GM19468 (cell line): Measurements from ENCODE around the gene HS6ST2.

Experiments
- ATAC-seq: cut with Tn5 transposase; IDR thresholded peaks from one replicate; pipeline ENCODE4 v1.9.1; 2021; ENCODE audit warnings: mild to moderate bottlenecking, moderate library complexity, moderate number of reproducible peaks; ENCODE audit not compliant: unreplicated experiment; ENCODE audit errors: extremely low read depth

HS6ST2 gene

DNA sequence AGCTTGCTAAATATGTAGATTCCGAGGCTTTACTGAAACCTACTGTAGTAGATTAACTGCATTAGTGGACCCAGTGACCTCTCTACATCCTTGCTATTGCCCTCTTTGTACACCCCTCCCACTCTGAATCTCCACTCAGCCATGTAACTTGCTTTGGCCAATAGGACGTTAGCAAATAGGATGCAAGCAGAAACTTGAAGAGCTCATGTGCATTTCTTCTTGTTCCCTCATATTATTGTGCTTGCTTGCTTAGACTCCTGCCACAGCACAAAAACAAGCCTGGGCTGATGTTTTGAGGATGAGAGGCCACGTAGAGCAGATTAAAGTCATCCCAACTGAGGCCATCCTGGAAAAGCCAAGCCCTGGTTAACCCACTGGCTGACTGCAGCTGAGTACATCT lies 147.9 kb downstream of the HS6ST2 start:
- ATAC-seq: no peak

DNA sequence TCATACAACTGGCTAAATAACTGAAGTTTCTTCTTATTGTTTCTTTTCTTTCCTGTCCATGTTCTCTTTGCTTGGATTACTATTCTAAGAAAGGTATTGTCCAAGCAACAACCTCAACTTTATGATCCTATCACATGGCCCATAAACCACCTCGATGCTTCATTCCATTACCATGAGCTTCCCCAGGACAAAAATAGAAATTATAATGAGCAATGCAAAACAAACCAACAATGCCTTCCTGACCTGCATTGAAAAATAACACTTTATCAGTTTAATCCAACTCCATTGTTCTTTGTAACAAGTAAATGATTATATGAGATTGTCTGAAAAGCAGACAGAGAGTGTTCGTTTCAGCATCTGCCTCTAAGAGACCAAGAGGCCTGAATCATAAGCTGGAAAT lies 148.8 kb downstream of the HS6ST2 start:
- no peak for ATAC-seq

DNA sequence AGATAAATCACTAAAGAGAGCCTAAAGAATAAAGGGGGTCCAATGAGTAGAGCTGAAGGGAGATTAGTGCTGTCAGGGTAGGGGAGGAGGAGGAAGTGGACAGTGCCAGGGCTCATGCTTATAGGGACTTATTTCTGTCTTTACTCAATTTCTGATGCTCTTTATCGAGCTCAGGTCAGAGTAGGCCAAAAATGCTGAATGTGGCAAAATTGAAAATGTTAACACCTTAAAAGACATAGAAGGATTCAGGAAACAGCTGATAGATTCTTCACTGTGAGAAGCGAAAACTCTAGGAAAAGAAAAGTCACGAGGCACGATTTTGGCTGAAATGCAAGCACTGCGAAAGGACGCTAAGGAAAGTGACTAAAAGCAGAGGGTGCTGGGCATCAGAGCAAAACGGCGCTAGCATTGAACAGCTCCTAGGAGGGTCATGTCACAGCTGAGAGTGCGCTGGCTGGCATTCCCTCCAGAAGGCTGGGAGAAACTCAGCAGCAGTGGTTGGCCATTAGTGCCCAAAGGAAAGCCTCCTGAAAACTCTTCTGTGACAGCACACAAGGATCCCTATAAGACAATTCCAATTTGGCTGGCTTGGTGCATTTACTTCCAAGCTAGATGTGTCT lies 150.9 kb downstream of the HS6ST2 start:
- ATAC-seq: no peak

DNA sequence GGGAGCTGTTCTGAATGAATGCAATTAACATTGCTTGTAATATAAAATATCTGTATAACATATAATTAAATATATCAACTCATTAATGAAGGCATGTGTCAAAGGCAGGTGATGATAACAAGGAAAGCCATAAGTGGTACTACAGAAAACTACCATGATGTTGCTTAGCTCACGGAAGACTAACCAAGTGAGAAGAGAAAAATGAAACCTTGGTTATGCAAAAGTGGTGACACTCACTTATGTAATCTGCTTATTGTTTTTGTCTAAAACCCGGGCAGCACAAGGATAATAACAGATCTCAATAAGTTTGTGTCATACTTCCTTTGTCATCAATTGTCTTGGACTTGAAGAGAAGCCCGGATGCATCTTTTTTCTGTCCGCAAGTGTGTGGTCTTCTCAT lies 156.4 kb downstream of the HS6ST2 start:
- ATAC-seq: no peak

GRCh38 chrX:132795181-132795580 lies 163.2 kb downstream of the HS6ST2 start:
- no peak for ATAC-seq

DNA sequence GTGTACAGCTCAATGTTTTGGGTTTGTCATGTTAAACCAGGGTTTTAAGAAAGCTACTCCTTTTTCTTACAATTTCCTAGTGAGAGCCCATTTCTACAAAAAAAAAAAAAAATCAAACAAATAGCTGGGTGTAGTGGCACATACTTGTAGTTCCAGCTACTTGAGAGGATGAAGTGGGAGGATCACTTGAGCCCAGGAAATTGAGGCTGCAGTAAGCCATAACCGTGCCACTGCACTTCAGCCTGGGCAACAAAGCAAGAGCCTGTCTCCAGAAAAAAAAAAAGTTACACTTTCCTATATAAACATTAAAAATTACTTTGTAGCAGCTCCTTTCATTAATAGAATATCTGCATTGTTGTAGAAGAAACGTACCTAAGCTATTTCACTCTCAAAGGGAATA lies 166.7 kb downstream of the HS6ST2 start:
- no peak for ATAC-seq

GRCh38 chrX:132790329-132790728 lies 168.1 kb downstream of the HS6ST2 start:
- no peak for ATAC-seq

- ATAC-seq: no peak
Measured at GRCh38 chrX:132786217-132786616, 172.2 kb downstream of the HS6ST2 start.

GRCh38 chrX:132778917-132779316 lies 179.5 kb downstream of the HS6ST2 start:
- ATAC-seq: no peak

GRCh38 chrX:132776486-132777210 lies 181.8 kb downstream of the HS6ST2 start:
- ATAC-seq: no peak

DNA sequence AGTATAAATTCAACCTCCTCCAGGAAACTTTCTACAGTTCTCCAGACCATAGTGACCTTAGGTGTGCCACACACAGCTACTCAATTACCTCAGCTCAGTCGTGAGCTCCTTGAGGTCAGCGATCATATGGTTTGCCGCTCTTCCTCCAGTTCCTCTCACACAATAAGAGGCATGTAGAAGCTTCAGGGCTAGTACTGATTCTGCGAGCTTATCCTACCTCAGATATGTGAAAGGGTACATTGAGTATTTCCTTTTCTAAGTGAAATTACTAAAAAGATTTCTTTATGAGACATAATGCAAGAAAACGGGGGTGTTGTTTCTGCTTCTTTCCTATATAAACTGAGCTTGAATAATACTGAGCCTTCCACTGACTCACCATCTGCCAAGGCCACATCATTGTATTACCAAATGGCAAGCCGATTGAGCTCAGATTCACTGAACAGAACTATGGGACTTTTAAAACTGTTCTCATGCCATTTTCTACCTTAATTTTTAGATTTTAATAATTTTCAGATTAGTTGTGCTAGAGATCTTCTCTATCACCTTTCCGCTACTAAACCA lies 183.1 kb downstream of the HS6ST2 start:
- ATAC-seq: no peak

- ATAC-seq: no peak
Measured at GRCh38 chrX:132774010-132774714, 184.3 kb downstream of the HS6ST2 start.

- no peak for ATAC-seq
Measured at GRCh38 chrX:132769609-132770008, 188.8 kb downstream of the HS6ST2 start.

DNA sequence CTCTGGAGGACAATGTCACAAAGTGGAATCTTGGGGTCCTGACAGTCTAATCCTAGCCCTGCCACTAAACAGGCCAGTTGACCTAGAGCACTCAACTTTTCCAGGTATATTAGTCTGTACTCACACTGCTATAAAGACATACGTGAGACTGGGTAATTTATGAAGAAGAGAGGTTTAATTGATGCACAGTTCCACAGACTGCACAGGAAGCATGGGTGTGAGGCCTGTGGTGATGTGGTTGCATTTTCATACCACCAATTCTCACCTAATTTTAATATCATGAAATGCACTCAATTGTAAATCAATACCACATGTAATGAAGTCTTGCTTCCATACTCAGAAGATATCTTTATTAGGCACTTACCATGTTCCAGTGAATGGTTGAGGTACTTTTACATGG lies 192.0 kb downstream of the HS6ST2 start:
- ATAC-seq: no peak

DNA sequence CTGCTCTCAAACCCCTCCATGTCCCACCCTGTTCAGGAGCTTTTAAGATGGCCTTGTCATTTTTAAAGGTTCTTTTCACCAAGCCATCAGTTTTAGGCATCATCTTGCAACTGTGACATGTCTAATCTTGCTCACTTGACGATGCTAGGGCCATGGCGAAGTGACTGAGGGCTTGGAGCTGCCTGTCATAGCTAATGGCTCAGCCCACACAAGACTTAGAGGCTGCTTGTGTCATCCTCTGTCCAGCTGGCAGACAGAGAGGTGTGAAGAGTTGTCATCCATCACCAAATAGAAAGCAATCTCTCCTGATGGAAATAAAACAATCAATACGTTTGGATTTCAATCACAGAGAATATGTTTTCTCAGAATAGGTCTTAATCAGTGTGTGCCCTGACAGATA lies 194.9 kb downstream of the HS6ST2 start:
- ATAC-seq: no peak

DNA sequence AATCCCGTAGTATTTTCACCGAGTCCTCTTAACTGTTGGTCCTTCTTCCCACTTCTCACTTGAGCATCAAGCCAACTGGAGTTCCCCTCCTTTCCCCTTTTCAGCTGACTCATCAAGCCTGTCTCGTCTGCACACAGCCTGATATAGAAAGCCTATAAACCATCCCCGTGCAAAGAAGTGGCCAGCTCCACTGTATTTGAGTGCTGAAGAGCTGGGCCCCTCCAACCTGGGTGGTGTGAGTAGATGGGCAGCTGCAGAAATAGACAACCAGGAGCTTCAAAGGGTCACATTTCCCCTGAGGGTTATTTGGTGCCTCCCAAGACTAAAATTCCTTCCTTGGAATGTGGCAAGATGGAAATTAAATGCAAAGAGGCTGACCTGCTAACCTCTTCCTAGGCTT lies 199.7 kb downstream of the HS6ST2 start:
- ATAC-seq: no peak

GRCh38 chrX:132757066-132757623 lies 201.3 kb downstream of the HS6ST2 start:
- no peak for ATAC-seq

DNA sequence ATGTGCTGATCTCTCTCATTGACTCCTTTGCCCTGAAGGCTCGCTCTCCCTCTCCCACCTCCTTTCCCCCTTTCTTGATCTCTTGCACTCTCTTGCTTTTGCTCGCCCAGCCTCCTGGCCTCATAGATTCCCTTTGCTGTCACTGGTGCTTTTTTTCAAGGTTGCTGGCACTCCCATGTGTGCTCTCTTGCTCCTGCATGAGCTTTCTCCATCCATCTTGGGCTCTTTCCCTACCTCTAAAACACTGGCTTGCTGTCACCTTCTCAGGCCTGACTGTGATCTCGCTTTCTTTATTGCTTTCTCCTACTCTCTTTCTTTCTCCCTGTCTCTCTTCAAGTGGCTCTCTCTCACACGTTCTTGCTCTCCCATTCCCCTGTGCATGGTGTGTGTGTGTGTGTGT lies 202.0 kb downstream of the HS6ST2 start:
- no peak for ATAC-seq

GRCh38 chrX:132751063-132751690 lies 207.3 kb downstream of the HS6ST2 start:
- no peak for ATAC-seq

- ATAC-seq: no peak
Measured at GRCh38 chrX:132750331-132751062, 207.9 kb downstream of the HS6ST2 start.
